ENCODE measurements around the gene SHANK1. TPM values are rescaled to one million over a fixed set of nuclear protein-coding genes. Genes with fewer than 3 reads are reported as not detected.
"Not testable (repeated sequence)": the region's sequence is repeated elsewhere in the genome, so short reads cannot be mapped to it uniquely, and the experiment has no call there.

The SHANK1 gene
- total and polyA plus RNA-seq, 4 experiments from 2014 or later = not detected

- ChIA-PET CTCF (ENCODE audit: partially characterized antibody) (no interaction called here), POLR2A (ENCODE audit: partially characterized antibody) (no interaction called here)
- H3K4me3 Mint-ChIP-seq = no peak overlapping the region
- H3K9me3 Mint-ChIP-seq = peaks cover 0 to 17% (median 6%) of the 10 kb centered on the region in 8 donors
- DNase-seq = no peak
- Histone ChIP-seq H3K4me1 (ENCODE audit: insufficient read depth, low read length) (no peaks in the 10 kb centered on the region), H3K27me3 (ENCODE audit: insufficient read depth, low read length) (no peaks in the 10 kb centered on the region), H3K36me3 (ENCODE audit: insufficient read depth, low read length) (no peaks in the 10 kb centered on the region), H3K4me3 (ENCODE audit: low read length in 2 of 2) (no peak overlapping the region), H3K9me3 (ENCODE audit: control insufficient read depth in 1 of 2, low read length in 2 of 2) (peaks cover 0 to 5% of the 10 kb centered on the region in 2 donors), H3K27ac (ENCODE audit: low read depth, low read length) (no peak overlapping the region)
- H3K27me3 Mint-ChIP-seq = peaks cover 7 to 14% of the 10 kb centered on the region in 2 donors
- intact Hi-C loops (cut with micrococcal nuclease) = no loop called here
- peaks cover 0 to 3% of the 10 kb centered on the region in 2 donors for H3K36me3 Mint-ChIP-seq
- no peak overlapping the region for H3K27ac Mint-ChIP-seq
- H3K4me1 Mint-ChIP-seq = no peaks in the 10 kb centered on the region
Observed at GRCh38 chr19:50628551-50628950, 91.1 kb downstream of the SHANK1 start.

- ChIA-PET CTCF (ENCODE audit: partially characterized antibody) (no interaction called here), POLR2A (ENCODE audit: partially characterized antibody) (no interaction called here)
- Mint-ChIP-seq H3K4me3 (no peak overlapping the region), H3K27ac (no peak overlapping the region), H3K27me3 (peaks cover 4 to 11% of the 10 kb centered on the region in 2 donors), H3K9me3 (peaks cover 0 to 13% (median 2%) of the 10 kb centered on the region in 8 donors), H3K36me3 (peaks cover 0 to 3% of the 10 kb centered on the region in 2 donors), H3K4me1 (no peaks in the 10 kb centered on the region)
- Histone ChIP-seq H3K4me3 (ENCODE audit: low read length in 2 of 2) (no peak overlapping the region), H3K36me3 (ENCODE audit: insufficient read depth, low read length) (no peaks in the 10 kb centered on the region), H3K27me3 (ENCODE audit: insufficient read depth, low read length) (no peaks in the 10 kb centered on the region), H3K9me3 (ENCODE audit: control insufficient read depth in 1 of 2, low read length in 2 of 2) (peaks cover 0 to under 1% of the 10 kb centered on the region in 2 donors), H3K4me1 (ENCODE audit: insufficient read depth, low read length) (no peaks in the 10 kb centered on the region), H3K27ac (ENCODE audit: low read depth, low read length) (no peak overlapping the region)
- intact Hi-C loops (cut with micrococcal nuclease) = no loop called here
- no peak for DNase-seq
Observed at GRCh38 chr19:50628146-50628545, 91.5 kb downstream of the SHANK1 start.

GRCh38 chr19:50626795-50627194, 92.8 kb downstream of the SHANK1 start:
- no peaks in the 10 kb centered on the region for H3K4me1 Mint-ChIP-seq
- ChIA-PET POLR2A (ENCODE audit: partially characterized antibody) (no interaction called here), CTCF (ENCODE audit: partially characterized antibody) (no interaction called here)
- no peak overlapping the region for H3K27ac ChIP-seq (ENCODE audit: low read depth, low read length)
- H3K36me3 ChIP-seq (ENCODE audit: insufficient read depth, low read length) = no peaks in the 10 kb centered on the region
- no peak overlapping the region for H3K4me3 Mint-ChIP-seq
- H3K9me3 ChIP-seq (ENCODE audit: control insufficient read depth in 1 of 2, low read length in 2 of 2) = no peaks in the 10 kb centered on the region
- no peaks in the 10 kb centered on the region for H3K4me1 ChIP-seq (ENCODE audit: insufficient read depth, low read length)
- no peak overlapping the region for H3K4me3 ChIP-seq (ENCODE audit: low read length in 2 of 2)
- peaks cover 4 to 11% of the 10 kb centered on the region in 2 donors for H3K27me3 Mint-ChIP-seq
- H3K27me3 ChIP-seq (ENCODE audit: insufficient read depth, low read length) = no peaks in the 10 kb centered on the region
- no peak for DNase-seq
- peaks cover 0 to 4% (median 0%) of the 10 kb centered on the region in 8 donors for H3K9me3 Mint-ChIP-seq
- peaks cover 0 to 3% of the 10 kb centered on the region in 2 donors for H3K36me3 Mint-ChIP-seq
- intact Hi-C loops (cut with micrococcal nuclease) = no loop called here
- H3K27ac Mint-ChIP-seq = no peak overlapping the region

- Histone ChIP-seq H3K27ac (ENCODE audit: low read depth, low read length) (no peak overlapping the region), H3K36me3 (ENCODE audit: insufficient read depth, low read length) (no peaks in the 10 kb centered on the region), H3K4me3 (ENCODE audit: low read length in 2 of 2) (no peak overlapping the region), H3K9me3 (ENCODE audit: control insufficient read depth in 1 of 2, low read length in 2 of 2) (no peaks in the 10 kb centered on the region), H3K4me1 (ENCODE audit: insufficient read depth, low read length) (no peaks in the 10 kb centered on the region), H3K27me3 (ENCODE audit: insufficient read depth, low read length) (no peaks in the 10 kb centered on the region)
- ChIA-PET CTCF (ENCODE audit: partially characterized antibody) (no interaction called here), POLR2A (ENCODE audit: partially characterized antibody) (no interaction called here)
- Mint-ChIP-seq H3K4me3 (no peak overlapping the region), H3K36me3 (no peaks in the 10 kb centered on the region), H3K27me3 (peaks cover 4 to 8% of the 10 kb centered on the region in 2 donors), H3K9me3 (peaks cover 0 to 2% (median 0%) of the 10 kb centered on the region in 8 donors), H3K27ac (no peak overlapping the region), H3K4me1 (no peaks in the 10 kb centered on the region)
- intact Hi-C loops (cut with micrococcal nuclease) = no loop called here
- no peak for DNase-seq
Observed at GRCh38 chr19:50626011-50626410, 93.6 kb downstream of the SHANK1 start.

- DNase-seq = no peak
- ChIA-PET CTCF (ENCODE audit: partially characterized antibody) (no interaction called here), POLR2A (ENCODE audit: partially characterized antibody) (no interaction called here)
- peaks cover 4 to 5% of the 10 kb centered on the region in 2 donors for H3K27me3 Mint-ChIP-seq
- Histone ChIP-seq H3K27me3 (ENCODE audit: insufficient read depth, low read length) (no peaks in the 10 kb centered on the region), H3K9me3 (ENCODE audit: control insufficient read depth in 1 of 2, low read length in 2 of 2) (no peaks in the 10 kb centered on the region), H3K4me1 (ENCODE audit: insufficient read depth, low read length) (no peaks in the 10 kb centered on the region), H3K27ac (ENCODE audit: low read depth, low read length) (no peak overlapping the region), H3K4me3 (ENCODE audit: low read length in 2 of 2) (no peak overlapping the region), H3K36me3 (ENCODE audit: insufficient read depth, low read length) (no peaks in the 10 kb centered on the region)
- H3K27ac Mint-ChIP-seq = no peak overlapping the region
- H3K4me1 Mint-ChIP-seq = no peaks in the 10 kb centered on the region
- H3K36me3 Mint-ChIP-seq = no peaks in the 10 kb centered on the region
- H3K4me3 Mint-ChIP-seq = no peak overlapping the region
- intact Hi-C loops (cut with micrococcal nuclease) = no loop called here
- H3K9me3 Mint-ChIP-seq = peaks cover 0 to 2% (median 0%) of the 10 kb centered on the region in 8 donors
Observed at GRCh38 chr19:50624949-50625600, 94.5 kb downstream of the SHANK1 start.

GRCh38 chr19:50620394-50620906, 99.2 kb downstream of the SHANK1 start:
- H3K27me3 ChIP-seq (ENCODE audit: insufficient read depth, low read length); H3K4me3 ChIP-seq (ENCODE audit: low read length in 2 of 2); H3K9me3 Mint-ChIP-seq; H3K27ac Mint-ChIP-seq; H3K4me3 Mint-ChIP-seq; H3K36me3 Mint-ChIP-seq; H3K27ac ChIP-seq (ENCODE audit: low read depth, low read length); H3K27me3 Mint-ChIP-seq; DNase-seq; H3K4me1 ChIP-seq (ENCODE audit: insufficient read depth, low read length); H3K9me3 ChIP-seq (ENCODE audit: control insufficient read depth in 1 of 2, low read length in 2 of 2); intact Hi-C loops (cut with micrococcal nuclease); CTCF ChIA-PET (ENCODE audit: partially characterized antibody); H3K36me3 ChIP-seq (ENCODE audit: insufficient read depth, low read length); POLR2A ChIA-PET (ENCODE audit: partially characterized antibody); H3K4me1 Mint-ChIP-seq: not testable (repeated sequence)

- H3K27me3 ChIP-seq (ENCODE audit: insufficient read depth, low read length); H3K4me3 ChIP-seq (ENCODE audit: low read length in 2 of 2); H3K36me3 ChIP-seq (ENCODE audit: insufficient read depth, low read length); H3K27ac ChIP-seq (ENCODE audit: low read depth, low read length); CTCF ChIA-PET (ENCODE audit: partially characterized antibody); DNase-seq; H3K9me3 ChIP-seq (ENCODE audit: control insufficient read depth in 1 of 2, low read length in 2 of 2); POLR2A ChIA-PET (ENCODE audit: partially characterized antibody); H3K4me1 Mint-ChIP-seq; H3K4me3 Mint-ChIP-seq; intact Hi-C loops (cut with micrococcal nuclease); H3K27me3 Mint-ChIP-seq; H3K27ac Mint-ChIP-seq; H3K9me3 Mint-ChIP-seq; H3K4me1 ChIP-seq (ENCODE audit: insufficient read depth, low read length); H3K36me3 Mint-ChIP-seq: not testable (repeated sequence)
Observed at GRCh38 chr19:50619184-50619583, 100.4 kb downstream of the SHANK1 start.

Measured in CD4-positive, alpha-beta memory T cell (primary cell).